Stimulated activated naive CD8-positive, alpha-beta T cell treated with anti-CD3 and anti-CD28 coated beads, Interleukin-15, amount 100 ng/mL, for 72 hours (primary cell): ENCODE results near the gene NUDT9.
A peak's percentile ranks its signal among the peaks of the same experiment; 100 is the strongest.
"Not testable (repeated sequence)": the region's sequence is repeated elsewhere in the genome, so short reads cannot be mapped to it uniquely, and the experiment has no call there.

Experiments used
- ATAC-seq: fragments of 150-1000 bp; cut with Tn5 transposase; 2 replicates; pipeline ENCODE4 v1.10.0; 2021; ENCODE audit warnings: mild to moderate bottlenecking, moderate library complexity
- DNase-seq, 2 donors: peaks; one replicate each; pipeline ENCODE4 v3.0.0; 2021 to 2022
- H3K27ac Mint-ChIP-seq, 2 donors: one replicate each; pipeline ENCODE4 v1.8.0; 2022; ENCODE audit warnings: mild to moderate bottlenecking in 2 of 2, mixed read lengths in 2 of 2, moderate library complexity in 2 of 2
- H3K27me3 Mint-ChIP-seq: one replicate; pipeline ENCODE4 v1.8.0; 2022; ENCODE audit warnings: mixed read lengths
- H3K4me1 Mint-ChIP-seq: one replicate; pipeline ENCODE4 v1.8.0; 2022; ENCODE audit warnings: mild to moderate bottlenecking, mixed read lengths
- H3K4me3 Mint-ChIP-seq, 2 donors: one replicate each; pipeline ENCODE4 v1.8.0; 2022; ENCODE audit warnings: mild to moderate bottlenecking in 2 of 2, mixed read lengths in 2 of 2, moderate library complexity in 1 of 2
- H3K9me3 Mint-ChIP-seq, 2 donors: one replicate each; pipeline ENCODE4 v1.8.0; 2022; ENCODE audit warnings: mixed read lengths in 2 of 2

The NUDT9 gene

GRCh38 chr4:87424099-87424543 is 1.7 kb downstream of the NUDT9 start:
- Mint-ChIP-seq H3K4me1 (peaks cover 33% of the 10 kb centered on the region), H3K4me3 (peak overlapping the region; percentile 65 to 94)
- not testable (repeated sequence) for H3K27ac Mint-ChIP-seq

GRCh38 chr4:87425711-87426110 is 3.3 kb downstream of the NUDT9 start:
- Mint-ChIP-seq H3K27me3 (no peaks in the 10 kb centered on the region), H3K9me3 (no peaks in the 10 kb centered on the region), H3K4me1 (peaks cover 44% of the 10 kb centered on the region), H3K4me3 (no peak overlapping the region), H3K27ac (peak overlapping the region in 1 of 2 donors; percentile 76)
- ATAC-seq (no peak), DNase-seq (no peak)

More at GRCh38 chr4:87424099-87424543, 1.7 kb downstream of the NUDT9 start:
- not testable (repeated sequence) for H3K9me3 Mint-ChIP-seq, ATAC-seq, H3K27me3 Mint-ChIP-seq, DNase-seq

- no peak for DNase-seq
- H3K9me3 Mint-ChIP-seq = no peaks in the 10 kb centered on the region
- no peak overlapping the region for H3K27ac Mint-ChIP-seq
- H3K27me3 Mint-ChIP-seq = no peaks in the 10 kb centered on the region
- H3K4me1 Mint-ChIP-seq = peaks cover 42% of the 10 kb centered on the region
- H3K4me3 Mint-ChIP-seq = no peak overlapping the region
- no peak for ATAC-seq
Measured at GRCh38 chr4:87426865-87427517, 4.6 kb downstream of the NUDT9 start.

- no peak for ATAC-seq
- no peak overlapping the region for H3K27ac Mint-ChIP-seq
Measured at GRCh38 chr4:87427518-87427868, 5.1 kb downstream of the NUDT9 start.

GRCh38 chr4:87428979-87429378 is 6.6 kb downstream of the NUDT9 start:
- H3K4me1 Mint-ChIP-seq = peaks cover 36% of the 10 kb centered on the region
- no peak overlapping the region for H3K4me3 Mint-ChIP-seq
- ATAC-seq (no peak), DNase-seq (no peak)
- no peak overlapping the region for H3K27ac Mint-ChIP-seq
- H3K9me3 Mint-ChIP-seq = no peaks in the 10 kb centered on the region
- H3K27me3 Mint-ChIP-seq = no peaks in the 10 kb centered on the region

More at GRCh38 chr4:87427518-87427868, 5.1 kb downstream of the NUDT9 start:
- DNase-seq = no peak
- no peaks in the 10 kb centered on the region for H3K9me3 Mint-ChIP-seq
- H3K27me3 Mint-ChIP-seq = no peaks in the 10 kb centered on the region
- no peak overlapping the region for H3K4me3 Mint-ChIP-seq
- peaks cover 42% of the 10 kb centered on the region for H3K4me1 Mint-ChIP-seq

GRCh38 chr4:87430038-87430437 is 7.7 kb downstream of the NUDT9 start:
- no peak for ATAC-seq
- Mint-ChIP-seq H3K9me3 (no peaks in the 10 kb centered on the region), H3K27ac (no peak overlapping the region), H3K27me3 (no peaks in the 10 kb centered on the region), H3K4me1 (peaks cover 26% of the 10 kb centered on the region), H3K4me3 (no peak overlapping the region)
- DNase-seq = no peak

GRCh38 chr4:87433342-87433741 is 11.0 kb downstream of the NUDT9 start:
- DNase-seq (no peak), ATAC-seq (no peak)
- no peak overlapping the region for H3K4me3 Mint-ChIP-seq
- no peaks in the 10 kb centered on the region for H3K27me3 Mint-ChIP-seq
- no peaks in the 10 kb centered on the region for H3K9me3 Mint-ChIP-seq
- H3K4me1 Mint-ChIP-seq = peaks cover 20% of the 10 kb centered on the region
- H3K27ac Mint-ChIP-seq = no peak overlapping the region

GRCh38 chr4:87442889-87443288 is 20.5 kb downstream of the NUDT9 start:
- ATAC-seq = no peak
- no peak for DNase-seq
- no peaks in the 10 kb centered on the region for H3K4me1 Mint-ChIP-seq
- no peaks in the 10 kb centered on the region for H3K9me3 Mint-ChIP-seq
- H3K27me3 Mint-ChIP-seq = no peaks in the 10 kb centered on the region
- no peak overlapping the region for H3K4me3 Mint-ChIP-seq
- H3K27ac Mint-ChIP-seq = no peak overlapping the region

- H3K27me3 Mint-ChIP-seq = no peaks in the 10 kb centered on the region
Measured at GRCh38 chr4:87444741-87445140, 22.4 kb downstream of the NUDT9 start.

GRCh38 chr4:87445964-87446363 is 23.6 kb downstream of the NUDT9 start:
- no peak overlapping the region for H3K4me3 Mint-ChIP-seq
- no peaks in the 10 kb centered on the region for H3K27me3 Mint-ChIP-seq
- H3K27ac Mint-ChIP-seq = no peak overlapping the region
- ATAC-seq (no peak), DNase-seq (no peak)
- H3K4me1 Mint-ChIP-seq = no peaks in the 10 kb centered on the region
- H3K9me3 Mint-ChIP-seq = no peaks in the 10 kb centered on the region

More at GRCh38 chr4:87444741-87445140, 22.4 kb downstream of the NUDT9 start:
- no peaks in the 10 kb centered on the region for H3K9me3 Mint-ChIP-seq
- DNase-seq (no peak), ATAC-seq (no peak)
- no peaks in the 10 kb centered on the region for H3K4me1 Mint-ChIP-seq
- no peak overlapping the region for H3K27ac Mint-ChIP-seq
- no peak overlapping the region for H3K4me3 Mint-ChIP-seq

- not testable (repeated sequence) for H3K9me3 Mint-ChIP-seq, H3K27ac Mint-ChIP-seq, H3K4me3 Mint-ChIP-seq, DNase-seq, H3K27me3 Mint-ChIP-seq, H3K4me1 Mint-ChIP-seq, ATAC-seq
Measured at GRCh38 chr4:87446375-87446774, 24.0 kb downstream of the NUDT9 start.

- Mint-ChIP-seq H3K4me1 (no peaks in the 10 kb centered on the region), H3K9me3 (no peaks in the 10 kb centered on the region), H3K27me3 (no peaks in the 10 kb centered on the region), H3K4me3 (no peak overlapping the region), H3K27ac (no peak overlapping the region)
- DNase-seq = no peak
- no peak for ATAC-seq
Measured at GRCh38 chr4:87451537-87451936, 29.2 kb downstream of the NUDT9 start.

- Mint-ChIP-seq H3K4me1 (no peaks in the 10 kb centered on the region), H3K27me3 (no peaks in the 10 kb centered on the region), H3K9me3 (no peaks in the 10 kb centered on the region), H3K27ac (no peak overlapping the region), H3K4me3 (no peak overlapping the region)
- DNase-seq (no peak), ATAC-seq (no peak)
Measured at GRCh38 chr4:87458913-87459312, 36.5 kb downstream of the NUDT9 start.

GRCh38 chr4:87461281-87461700 is 38.9 kb downstream of the NUDT9 start:
- Mint-ChIP-seq H3K27me3 (no peaks in the 10 kb centered on the region), H3K9me3 (no peaks in the 10 kb centered on the region), H3K27ac (no peak overlapping the region), H3K4me3 (no peak overlapping the region), H3K4me1 (no peaks in the 10 kb centered on the region)
- ATAC-seq = no peak
- no peak for DNase-seq

GRCh38 chr4:87462102-87462501 is 39.7 kb downstream of the NUDT9 start:
- Mint-ChIP-seq H3K9me3 (no peaks in the 10 kb centered on the region), H3K4me1 (no peaks in the 10 kb centered on the region), H3K27me3 (no peaks in the 10 kb centered on the region), H3K27ac (no peak overlapping the region), H3K4me3 (no peak overlapping the region)
- ATAC-seq = no peak
- DNase-seq = no peak

- no peaks in the 10 kb centered on the region for H3K9me3 Mint-ChIP-seq
- DNase-seq (no peak), ATAC-seq (no peak)
- H3K4me3 Mint-ChIP-seq = no peak overlapping the region
- no peak overlapping the region for H3K27ac Mint-ChIP-seq
- H3K27me3 Mint-ChIP-seq = no peaks in the 10 kb centered on the region
- no peaks in the 10 kb centered on the region for H3K4me1 Mint-ChIP-seq
Measured at GRCh38 chr4:87465739-87466366, 43.5 kb downstream of the NUDT9 start.

- no peaks in the 10 kb centered on the region for H3K27me3 Mint-ChIP-seq
- no peaks in the 10 kb centered on the region for H3K4me1 Mint-ChIP-seq
- H3K27ac Mint-ChIP-seq = peak overlapping the region in 1 of 2 donors; percentile 78
- DNase-seq (no peak), ATAC-seq (no peak)
- H3K9me3 Mint-ChIP-seq = no peaks in the 10 kb centered on the region
- no peak overlapping the region for H3K4me3 Mint-ChIP-seq
Measured at GRCh38 chr4:87469390-87469789, 47.0 kb downstream of the NUDT9 start.
